Measurements from ENCODE around the gene RGS12.

Gene RGS12

DNA sequence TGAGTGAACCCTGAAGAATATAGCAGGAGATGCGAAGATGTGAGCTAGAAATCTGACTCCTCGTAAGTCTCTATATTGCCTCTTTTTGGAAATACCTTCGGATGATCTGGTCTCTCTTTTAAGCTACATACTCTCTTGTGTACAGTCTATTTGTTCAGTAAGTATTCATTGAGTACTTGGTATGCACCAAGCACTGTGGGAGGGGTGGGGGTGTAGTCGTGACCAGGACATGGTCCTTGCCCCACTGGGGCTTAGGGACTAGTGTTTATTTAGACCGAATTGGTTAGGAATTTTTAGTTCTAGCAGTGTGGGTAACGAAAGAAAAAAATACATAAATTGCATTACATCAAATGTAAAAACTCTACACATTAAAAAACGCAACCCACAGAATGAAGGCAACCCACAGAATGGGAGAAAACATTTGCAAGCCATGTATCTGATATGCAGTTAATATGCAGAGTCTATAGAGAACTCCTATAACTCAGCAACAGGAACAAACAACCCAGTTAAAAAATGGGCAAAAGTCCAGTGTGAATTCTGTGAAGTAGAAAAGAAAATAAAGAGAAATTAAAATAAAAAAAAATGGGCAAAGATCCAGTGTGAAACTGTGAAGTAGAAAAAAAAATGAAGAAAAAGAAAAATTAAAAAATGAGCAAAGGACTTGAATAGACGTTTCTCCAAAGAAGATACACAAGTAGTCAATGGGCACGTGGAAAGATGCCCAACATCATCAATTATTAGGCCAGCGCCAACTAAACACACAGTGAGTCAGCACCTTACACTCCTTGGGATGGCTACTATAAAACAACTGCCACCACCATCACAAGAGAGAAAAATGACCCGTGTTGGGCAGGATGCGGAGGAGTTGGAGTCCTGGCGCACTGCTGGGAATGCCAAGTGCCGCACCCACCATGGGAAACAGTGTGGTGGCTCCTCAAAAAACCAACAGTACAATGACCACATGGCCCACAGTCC, 43.8 kb downstream of the RGS12 start:
- DNase-seq = no peak

DNA sequence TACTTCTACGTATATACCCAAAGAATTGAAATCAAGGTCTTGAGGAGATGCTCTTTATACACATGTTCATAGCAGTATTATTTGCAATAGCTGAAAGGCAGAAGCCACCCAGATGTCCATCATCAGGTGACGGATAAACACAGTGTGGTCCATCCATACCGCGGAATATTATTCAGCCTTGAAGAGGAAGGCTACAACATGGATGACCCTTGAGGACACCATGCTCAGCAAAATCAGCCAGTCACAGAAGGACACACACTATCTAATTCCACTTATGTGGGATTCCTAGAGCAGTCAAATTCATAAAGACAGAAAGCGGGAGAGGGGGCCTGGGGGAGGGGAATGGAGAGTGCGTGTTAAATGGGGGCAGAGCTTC, 44.5 kb downstream of the RGS12 start:
- DNase-seq = no peak

DNA sequence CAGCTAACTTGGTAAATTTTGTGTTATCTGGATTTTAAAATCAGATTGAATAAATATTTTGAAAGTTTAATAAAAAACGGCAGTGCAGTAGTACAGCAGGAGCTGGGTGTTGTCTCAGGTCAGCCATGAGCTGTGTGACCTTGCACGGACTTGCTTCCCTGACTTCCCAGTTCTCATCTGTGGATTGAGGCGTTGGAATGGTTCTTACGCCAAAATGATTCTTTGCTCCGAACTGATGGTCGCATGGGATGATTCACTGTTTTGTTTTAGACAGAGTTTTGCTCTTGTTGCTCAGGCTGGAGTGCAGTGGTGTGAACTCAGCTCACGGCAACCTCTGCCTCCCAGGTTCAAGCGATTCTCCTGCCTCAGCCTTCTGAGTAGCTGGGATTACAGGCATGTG, 45.0 kb downstream of the RGS12 start:
- DNase-seq = no peak

GRCh38 chr4:3338321-3338838, 45.6 kb downstream of the RGS12 start:
- no peak for DNase-seq

DNA sequence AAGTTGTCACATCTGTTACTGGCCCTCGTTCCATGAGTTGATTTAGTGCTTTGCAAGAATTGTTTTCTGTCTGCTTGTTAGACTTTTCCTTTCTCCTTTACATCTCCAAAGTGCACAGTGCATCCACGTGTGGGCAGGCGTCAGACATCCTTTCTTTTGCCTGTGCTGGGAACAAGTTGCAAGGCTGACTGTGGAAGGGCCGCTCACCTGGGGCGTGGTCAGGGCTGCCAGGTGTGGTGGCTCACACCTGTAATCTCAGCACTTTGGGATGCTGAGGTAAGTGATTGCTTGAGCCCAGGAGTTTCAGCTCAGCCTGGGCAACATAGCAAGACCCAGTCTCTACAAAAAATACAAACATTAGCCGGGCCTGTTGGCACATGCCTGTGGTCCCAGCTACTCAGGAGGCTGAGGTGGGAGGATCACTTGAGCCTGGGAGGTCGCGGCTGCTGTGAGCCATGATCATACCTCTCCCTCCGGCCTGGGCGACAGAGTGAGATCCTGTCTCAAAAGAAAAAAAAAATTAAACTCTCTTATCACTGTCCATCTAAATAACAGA, 46.2 kb downstream of the RGS12 start:
- no peak for DNase-seq

- DNase-seq = no peak
These were observed 46.8 kb downstream of the RGS12 start for GRCh38 chr4:3339577-3339976.

- no peak for DNase-seq
These were observed 47.3 kb downstream of the RGS12 start for GRCh38 chr4:3340038-3340699.

DNA sequence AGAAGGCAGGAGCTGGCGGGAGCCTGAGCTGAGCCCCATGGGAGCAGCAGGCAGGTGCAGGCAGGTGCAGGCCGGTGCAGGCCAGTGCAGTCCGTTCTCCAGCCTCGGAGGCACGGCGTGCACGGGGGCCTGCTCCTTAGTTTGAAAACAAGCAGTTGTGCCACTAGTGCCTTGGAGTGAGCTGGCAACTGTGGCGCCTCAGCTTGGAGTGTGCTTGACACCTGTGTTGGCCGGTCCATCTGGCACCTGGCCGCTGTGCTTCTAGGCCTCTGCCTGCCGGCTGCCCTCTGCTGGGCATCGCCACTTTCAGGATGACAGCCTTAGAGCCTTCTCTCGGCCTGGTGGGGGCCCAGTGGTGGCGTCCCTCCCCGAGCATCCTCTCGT, 47.9 kb downstream of the RGS12 start:
- DNase-seq = no peak

DNA sequence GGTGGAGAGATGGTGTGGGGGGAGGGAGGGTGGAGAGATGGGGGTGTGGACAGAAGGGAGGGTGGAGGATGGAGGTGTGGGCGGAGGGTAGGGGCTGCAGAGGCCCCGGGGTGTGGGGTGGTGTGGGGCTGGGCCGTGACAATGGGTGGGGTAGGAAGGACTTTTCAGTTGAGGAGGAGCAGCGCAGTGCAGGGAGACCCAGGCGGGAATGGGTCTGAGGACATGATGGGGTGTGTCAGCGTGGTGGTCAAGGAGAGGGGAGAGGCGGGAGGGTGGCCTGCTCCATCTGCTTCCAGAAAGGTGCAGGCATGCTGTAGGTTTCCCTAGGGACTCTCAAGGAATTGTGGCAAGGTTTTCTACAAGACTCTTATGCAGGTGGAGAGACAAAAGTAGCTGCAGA, 48.9 kb downstream of the RGS12 start:
- DNase-seq = no peak

DNA sequence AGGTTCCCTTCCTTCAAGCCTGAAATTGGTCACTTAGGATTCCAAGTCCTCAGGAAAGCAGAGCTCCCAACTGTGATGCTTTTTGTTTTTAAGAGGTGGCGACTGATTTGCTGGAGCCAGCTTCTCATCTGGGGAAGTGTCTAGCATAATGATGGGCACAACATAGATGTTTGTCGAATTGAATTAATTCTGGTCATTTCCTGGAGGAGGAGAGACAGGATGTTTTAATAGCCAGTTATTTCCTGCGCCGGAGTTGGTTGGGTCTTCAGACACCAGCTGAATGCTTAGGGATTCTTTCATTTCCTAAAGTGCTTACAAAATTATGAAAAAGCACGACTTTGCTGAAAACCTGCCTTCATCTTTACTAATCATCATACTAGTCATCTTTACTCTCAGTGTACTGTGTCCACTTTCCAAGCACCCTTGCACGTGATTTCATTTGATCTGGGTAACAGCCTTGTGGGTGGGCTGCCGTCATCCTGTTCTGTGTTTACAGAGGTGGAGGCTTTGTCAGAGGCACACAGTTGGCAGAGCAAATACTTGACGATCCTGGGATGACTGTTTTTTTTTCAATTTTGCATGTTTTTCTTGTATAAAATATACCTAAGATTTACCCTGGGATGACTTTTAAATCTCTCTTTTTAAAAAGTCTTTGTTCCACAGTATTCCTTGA, 49.5 kb downstream of the RGS12 start:
- peak; percentile 42 for DNase-seq
